Activated CD4-positive, alpha-beta T cell treated with anti-CD3 and anti-CD28 coated beads, Interleukin-2, amount 50 U/mL, for 1 hour (primary cell): ENCODE results near the gene ADAM12.

Experiments
- DNase-seq: peaks from one replicate; pipeline ENCODE4 v3.0.0-alpha.2; 2020

Gene ADAM12

GRCh38 chr10:126166797-126167196 lies 221.5 kb downstream of the ADAM12 start:
- no peak for DNase-seq

- no peak for DNase-seq
These were observed 222.4 kb downstream of the ADAM12 start for GRCh38 chr10:126165874-126166273.

- no peak for DNase-seq
These were observed 224.8 kb downstream of the ADAM12 start for GRCh38 chr10:126163506-126163905.

GRCh38 chr10:126161691-126162090 lies 226.6 kb downstream of the ADAM12 start:
- DNase-seq, result no peak

- DNase-seq, result no peak
These were observed 227.2 kb downstream of the ADAM12 start for GRCh38 chr10:126160971-126161630.

GRCh38 chr10:126160571-126160970 lies 227.7 kb downstream of the ADAM12 start:
- no peak for DNase-seq

- no peak for DNase-seq
These were observed 230.0 kb downstream of the ADAM12 start for GRCh38 chr10:126158133-126158892.

GRCh38 chr10:126157189-126157588 lies 231.1 kb downstream of the ADAM12 start:
- no peak for DNase-seq

- no peak for DNase-seq
These were observed 231.8 kb downstream of the ADAM12 start for GRCh38 chr10:126156503-126156902.

GRCh38 chr10:126156012-126156411 lies 232.3 kb downstream of the ADAM12 start:
- DNase-seq, result no peak

- DNase-seq, result no peak
These were observed 232.7 kb downstream of the ADAM12 start for GRCh38 chr10:126155528-126155927.

GRCh38 chr10:126153711-126154628 lies 234.3 kb downstream of the ADAM12 start:
- no peak for DNase-seq

- no peak for DNase-seq
These were observed 240.2 kb downstream of the ADAM12 start for GRCh38 chr10:126147866-126148587.

GRCh38 chr10:126146771-126147170 lies 241.5 kb downstream of the ADAM12 start:
- DNase-seq, result no peak

GRCh38 chr10:126143117-126143516 lies 245.2 kb downstream of the ADAM12 start:
- no peak for DNase-seq

GRCh38 chr10:126140746-126141273 lies 247.5 kb downstream of the ADAM12 start:
- DNase-seq, result no peak

- no peak for DNase-seq
These were observed 250.6 kb downstream of the ADAM12 start for GRCh38 chr10:126137562-126138221.

GRCh38 chr10:126135941-126136595 lies 252.2 kb downstream of the ADAM12 start:
- no peak for DNase-seq

GRCh38 chr10:126135177-126135576 lies 253.1 kb downstream of the ADAM12 start:
- no peak for DNase-seq

- no peak for DNase-seq
These were observed 254.2 kb downstream of the ADAM12 start for GRCh38 chr10:126133906-126134656.
